Peyer's patch (tissue), 4 donors: Measurements from ENCODE around the gene ZNF384. TPM values are rescaled to one million over a fixed set of nuclear protein-coding genes. Genes with fewer than 3 reads are reported as not detected.

ENCODE experiments used
- DNase-seq, 3 donors: peaks; one replicate each; pipeline ENCODE4 v3.0.0-alpha.2; 2017 to 2019
- H3K27ac ChIP-seq, 4 donors: fragments of 200-600 bp; sonication (generic); one replicate each; pipeline ENCODE4 v1.5.1; 2016 to 2019
- H3K27me3 ChIP-seq, 2 donors: fragments of 200-600 bp; sonication (generic); one replicate each; pipeline ENCODE4 v1.5.1; 2019
- H3K36me3 ChIP-seq, 3 donors: fragments of 200-600 bp; sonication (generic); one replicate each; pipeline ENCODE4 v1.5.1; 2016 to 2019
- H3K4me1 ChIP-seq, 4 donors: fragments of 200-600 bp; sonication (generic); one replicate each; pipeline ENCODE4 v1.5.1; 2016 to 2019
- H3K4me3 ChIP-seq, 4 donors: fragments of 200-600 bp; sonication (generic); 1 replicate in 3 of 4; 2 replicates in 1 of 4; pipeline ENCODE4 v1.5.1; 2016 to 2019; ENCODE audit warnings: mild to moderate bottlenecking in 1 of 4
- H3K9me3 ChIP-seq, 4 donors: fragments of 200-600 bp; sonication (generic); one replicate each; pipeline ENCODE4 v1.5.1; 2016 to 2019; ENCODE audit warnings: mild to moderate bottlenecking in 1 of 4
- CTCF ChIP-seq, 6 experiments: fragments of 450-650 bp in 4 of 6; fragments of 200-600 bp in 2 of 6; sonication (generic) in 1 of 6; IDR thresholded peaks; one replicate each; pipeline ENCODE4 v1.5.1; 2017 to 2019; ENCODE audit warnings: antibody characterized with exemption in 6 of 6, mild to moderate bottlenecking in 3 of 6, moderate library complexity in 1 of 6
- POLR2A ChIP-seq, 2 donors: fragments of 450-650 bp; IDR thresholded peaks; one replicate each; pipeline ENCODE4 v1.5.1; 2017; ENCODE audit warnings: antibody characterized with exemption in 2 of 2, mild to moderate bottlenecking in 2 of 2, moderate library complexity in 2 of 2
- small RNA-seq, 2 donors: library from RNA; depleted of rRNA; stranded (forward); fragments of <200 nt; gene quantifications; one replicate each; pipeline ENCODE3, GENCODE V24; 2016
- total RNA-seq, 4 donors: library from RNA; depleted of rRNA; stranded (reverse); fragments of >200 nt; gene quantifications; one replicate each; pipeline ENCODE4 v1.1.0, GENCODE V29; 2016

Gene ZNF384
- total RNA-seq, 4 donors from 2014 or later, result 35.6 to 96.6 (median 80.2) TPM

- Histone ChIP-seq H3K36me3 (peaks cover 0 to 21% (median 0%) of the 10 kb centered on the region in 3 donors), H3K4me1 (no peaks in the 10 kb centered on the region), H3K27me3 (no peaks in the 10 kb centered on the region), H3K9me3 (no peaks in the 10 kb centered on the region), H3K27ac (no peak overlapping the region), H3K4me3 (no peak overlapping the region)
- TF ChIP-seq POLR2A (IDR thresholded peaks at IDR 0.05) (no peak), CTCF (IDR thresholded peaks at IDR 0.05) (no peak)
- DNase-seq, result no peak
Measured at GRCh38 chr12:6620885-6621274, 68.3 kb downstream of the ZNF384 start.

- H3K4me3 ChIP-seq, result no peak overlapping the region
- no peaks in the 10 kb centered on the region for H3K4me1 ChIP-seq
- H3K27ac ChIP-seq, result no peak overlapping the region
- H3K27me3 ChIP-seq, result no peaks in the 10 kb centered on the region
- TF ChIP-seq CTCF (IDR thresholded peaks at IDR 0.05) (peak in 4 of 6 experiments; percentile 13 to 32 (median 26)), POLR2A (IDR thresholded peaks at IDR 0.05) (no peak)
- H3K9me3 ChIP-seq, result no peaks in the 10 kb centered on the region
- H3K36me3 ChIP-seq, result peaks cover 0 to 21% (median 0%) of the 10 kb centered on the region in 3 donors
- DNase-seq, result no peak
Measured at GRCh38 chr12:6620137-6620884, 68.9 kb downstream of the ZNF384 start.

GRCh38 chr12:6618483-6619225 is 70.5 kb downstream of the ZNF384 start:
- TF ChIP-seq CTCF (IDR thresholded peaks at IDR 0.05), result peak in 1 of 6 experiments; percentile 4
- TF ChIP-seq POLR2A (IDR thresholded peaks at IDR 0.05), result no peak
- H3K4me3 ChIP-seq, result no peak overlapping the region
- peaks cover 0 to 6% (median 3%) of the 10 kb centered on the region in 4 donors for H3K4me1 ChIP-seq
- peaks cover 0 to 21% (median 0%) of the 10 kb centered on the region in 3 donors for H3K36me3 ChIP-seq
- no peak overlapping the region for H3K27ac ChIP-seq
- no peaks in the 10 kb centered on the region for H3K9me3 ChIP-seq
- no peaks in the 10 kb centered on the region for H3K27me3 ChIP-seq
- DNase-seq, result no peak

Small RNA genes lying within 50 kb of the gene (small RNA-seq; reads per million reads assigned to genes)
- 0 reads per million in 2 donors for gene RNU6-781P

Other genes starting within 250 kb of the ZNF384 start
- gene CD27, start 244.4 kb downstream of the ZNF384 start, total RNA-seq, result 10 to 100 TPM in 1 of 4 donors, 1 to 10 TPM in 3; 1.0 to 20.6 (median 2.3) TPM
- 100 to 1,000 TPM in 2 of 4 donors, 10 to 100 TPM in 2; 44.6 to 124 (median 95.5) TPM for gene TAPBPL, start 237.3 kb downstream of the ZNF384 start, total RNA-seq
- 10 to 100 TPM in 2 of 4 donors, 1 to 10 TPM in 2; 5.3 to 17.4 (median 9.3) TPM for gene VAMP1, start 218.7 kb downstream of the ZNF384 start, total RNA-seq
- gene MRPL51, start 196.1 kb downstream of the ZNF384 start, total RNA-seq, result 10 to 100 TPM; 23.5 to 71.8 (median 61.6) TPM
- gene NCAPD2, start 195.3 kb downstream of the ZNF384 start, total RNA-seq, result 10 to 100 TPM; 26.1 to 86.6 (median 32.7) TPM
- 1,000 to 10,000 TPM; 1,939 to 3,624 (median 2,830) TPM for gene GAPDH, start 154.9 kb downstream of the ZNF384 start, total RNA-seq
- gene IFFO1, start 133.3 kb downstream of the ZNF384 start, total RNA-seq, result 10 to 100 TPM in 2 of 4 donors, 1 to 10 TPM in 2; 7.8 to 50.3 (median 9.5) TPM
- 100 to 1,000 TPM in 1 of 4 donors, 10 to 100 TPM in 3; 21.4 to 135 (median 43.6) TPM for gene NOP2, start 121.1 kb downstream of the ZNF384 start, total RNA-seq
- 100 to 1,000 TPM; 129 to 209 (median 167) TPM for gene CHD4, start 82.0 kb downstream of the ZNF384 start, total RNA-seq
- 10 to 100 TPM; 18.7 to 36.2 (median 25.3) TPM for gene LPAR5, start 53.4 kb downstream of the ZNF384 start, total RNA-seq
- gene ACRBP, start 41.9 kb downstream of the ZNF384 start, total RNA-seq, result 10 to 100 TPM in 2 of 4 donors, 1 to 10 TPM in 2; 5.1 to 12.1 (median 10.3) TPM
- 100 to 1,000 TPM in 1 of 4 donors, 10 to 100 TPM in 3; 32.6 to 109 (median 45.4) TPM for gene ING4, start 26.3 kb downstream of the ZNF384 start, total RNA-seq
- gene PIANP, start 11.4 kb upstream of the ZNF384 start, total RNA-seq, result not detected
- 10 to 100 TPM; 38.4 to 72.6 (median 51.8) TPM for gene COPS7A, start 34.7 kb upstream of the ZNF384 start, total RNA-seq
- 100 to 1,000 TPM in 3 of 4 donors, 10 to 100 TPM in 1; 94.9 to 212 (median 182) TPM for gene MLF2, start 63.8 kb upstream of the ZNF384 start, total RNA-seq
- gene PTMS, start 77.0 kb upstream of the ZNF384 start, total RNA-seq, result 10 to 100 TPM; 44.2 to 87.5 (median 53.0) TPM
- gene LAG3, start 83.1 kb upstream of the ZNF384 start, total RNA-seq, result 1 to 10 TPM in 3 of 4 donors, not detected in 1; 1.3 to 3.0 (median 1.6) TPM
- gene CD4, start 100.2 kb upstream of the ZNF384 start, total RNA-seq, result 1 to 10 TPM; 2.1 to 9.1 (median 4.0) TPM
- gene GPR162, start 132.4 kb upstream of the ZNF384 start, total RNA-seq, result 10 to 100 TPM in 1 of 4 donors, 1 to 10 TPM in 2, not detected in 1; 2.5 to 11.6 (median 4.1) TPM
- gene P3H3, start 139.0 kb upstream of the ZNF384 start, total RNA-seq, result 10 to 100 TPM in 2 of 4 donors, 1 to 10 TPM in 2; 3.7 to 40.4 (median 8.7) TPM
- 1 to 10 TPM in 1 of 4 donors, under 1 TPM in 2, not detected in 1; 0.85 to 6.6 (median 0.94) TPM for gene GNB3, start 151.6 kb upstream of the ZNF384 start, total RNA-seq
- gene CDCA3, start 161.9 kb upstream of the ZNF384 start, total RNA-seq, result 10 to 100 TPM; 44.2 to 51.2 (median 46.3) TPM
- 10 to 100 TPM; 41.0 to 94.1 (median 47.1) TPM for gene USP5, start 162.8 kb upstream of the ZNF384 start, total RNA-seq
- gene TPI1, start 178.2 kb upstream of the ZNF384 start, total RNA-seq, result 1,000 to 10,000 TPM in 1 of 4 donors, 100 to 1,000 TPM in 3; 591 to 1,061 (median 658) TPM
- 10 to 100 TPM in 2 of 4 donors, 1 to 10 TPM in 2; 4.1 to 12.3 (median 9.9) TPM for gene SPSB2, start 183.9 kb upstream of the ZNF384 start, total RNA-seq
- gene LRRC23, start 215.4 kb upstream of the ZNF384 start, total RNA-seq, result 10 to 100 TPM in 1 of 4 donors, 1 to 10 TPM in 2, not detected in 1; 1.7 to 35.5 (median 3.0) TPM
- 10 to 100 TPM in 2 of 4 donors, 1 to 10 TPM in 2; 4.6 to 11.7 (median 8.8) TPM for gene ENO2, start 225.2 kb upstream of the ZNF384 start, total RNA-seq
- 100 to 1,000 TPM in 3 of 4 donors, 10 to 100 TPM in 1; 77.6 to 337 (median 125) TPM for gene ATN1, start 238.6 kb upstream of the ZNF384 start, total RNA-seq